Keratinocyte (primary cell): Measurements from ENCODE around the gene DPP9. TPM values are rescaled to one million over a fixed set of nuclear protein-coding genes. Genes with fewer than 3 reads are reported as not detected.

ENCODE experiments used
- DNase-seq: peaks from one replicate; pipeline ENCODE4 v3.0.0-alpha.2; 2011; ENCODE audit warnings: low read depth, missing footprints, low spot score
- FAIRE-seq: peaks from 2 replicates; lab custom pipeline; 2011; peaks lifted over from hg19 to GRCh38; lab: Jason Lieb, UNC
- H2AFZ ChIP-seq: 2 replicates; pipeline ENCODE4 v1.6.0; 2012; ENCODE audit warnings: low read length, control low read depth, inconsistent platforms; ENCODE audit not compliant: control insufficient read depth
- H3K27ac ChIP-seq: 2 replicates; pipeline ENCODE4 v1.5.1; 2011; ENCODE audit warnings: low read length; ENCODE audit not compliant: control insufficient read depth, insufficient read depth
- H3K27me3 ChIP-seq: 3 replicates; pipeline ENCODE4 v1.6.0; 2011; ENCODE audit warnings: low read length; ENCODE audit not compliant: control insufficient read depth, insufficient read depth; ENCODE audit errors: extremely low read depth
- H3K36me3 ChIP-seq, 2 experiments: 2 replicates in 1 of 2; 3 replicates in 1 of 2; pipeline ENCODE4 v1.5.1; 2011; ENCODE audit warnings: low read length in 2 of 2, mild to moderate bottlenecking in 1 of 2; ENCODE audit not compliant: control insufficient read depth in 2 of 2, insufficient read depth in 2 of 2; ENCODE audit errors: extremely low read depth in 1 of 2
- H3K4me1 ChIP-seq: 3 replicates; pipeline ENCODE4 v1.5.1; 2011; ENCODE audit warnings: low read length; ENCODE audit not compliant: control insufficient read depth, insufficient read depth; ENCODE audit errors: extremely low read depth
- H3K4me2 ChIP-seq: 3 replicates; pipeline ENCODE4 v1.6.0; 2011; ENCODE audit warnings: low read depth, low read length; ENCODE audit not compliant: control insufficient read depth, insufficient read depth; ENCODE audit errors: extremely low read depth
- H3K4me3 ChIP-seq, 3 experiments: fragments of 200-600 bp in 1 of 3; sonication (generic) in 1 of 3; 2 replicates in 2 of 3; 3 replicates in 1 of 3; pipeline ENCODE4 v1.5.1; 2011 to 2016; ENCODE audit warnings: low read length in 3 of 3, mild to moderate bottlenecking in 3 of 3, control low read depth in 2 of 3, inconsistent platforms in 1 of 3, low read depth in 1 of 3, mixed read lengths in 1 of 3, mixed run types in 1 of 3, moderate library complexity in 1 of 3; ENCODE audit not compliant: control insufficient read depth in 2 of 3, insufficient read depth in 2 of 3; ENCODE audit errors: extremely low read depth in 1 of 3
- H3K79me2 ChIP-seq: 2 replicates; pipeline ENCODE4 v1.6.0; 2012; ENCODE audit warnings: low read length; ENCODE audit not compliant: control insufficient read depth, insufficient read depth
- H3K9ac ChIP-seq: 3 replicates; pipeline ENCODE4 v1.6.0; 2011; ENCODE audit warnings: low read length; ENCODE audit not compliant: control insufficient read depth, insufficient read depth; ENCODE audit errors: extremely low read depth
- H3K9me1 ChIP-seq: 3 replicates; pipeline ENCODE4 v1.6.0; 2011; ENCODE audit warnings: low read length; ENCODE audit not compliant: control insufficient read depth, insufficient read depth; ENCODE audit errors: extremely low read depth
- H3K9me3 ChIP-seq: 2 replicates; pipeline ENCODE4 v1.5.1; 2012; ENCODE audit warnings: low read depth, low read length; ENCODE audit not compliant: control insufficient read depth
- H4K20me1 ChIP-seq: 3 replicates; pipeline ENCODE4 v1.6.0; 2011; ENCODE audit warnings: low read length; ENCODE audit not compliant: control insufficient read depth, insufficient read depth; ENCODE audit errors: extremely low read depth
- CTCF ChIP-seq, 3 experiments: IDR thresholded peaks in 1 of 3; conservative IDR thresholded peaks in 1 of 3; optimal IDR thresholded peaks in 1 of 3; 2 replicates in 2 of 3; 3 replicates in 1 of 3; pipeline versions ENCODE3 to v1.5.1; 2011; ENCODE audit warnings: low read length in 3 of 3, mild to moderate bottlenecking in 3 of 3, moderate library complexity in 2 of 3, control low read depth in 1 of 3, inconsistent platforms in 1 of 3; ENCODE audit not compliant: insufficient read depth in 2 of 3; ENCODE audit errors: extremely low read depth in 1 of 3
- EZH2 ChIP-seq: IDR thresholded peaks from one replicate; pipeline ENCODE4 v1.6.1; 2012; ENCODE audit warnings: inconsistent platforms, mild to moderate bottlenecking, low read length, moderate library complexity
- dilution Hi-C: fragments of 300-500 bp; cut with MboI; formaldehyde crosslinking; loops from one replicate; pipeline ENCODE4 v1.7.0; 2020; ENCODE audit warnings: low sequenced_read_pairs; ENCODE audit not compliant: extremely low pct_ligation_motif_present
- polyA plus RNA-seq, 5 experiments: library from polyadenylated mRNA; depleted of rRNA in 3 of 5; stranded (reverse) in 3 of 5; stranded (forward) in 1 of 5; unstranded in 1 of 5; fragments of >200 nt; gene quantifications; 1 replicate in 1 of 5; 2 replicates in 3 of 5; 3 replicates in 1 of 5; pipeline versions ENCODE4 v1.2.1 to v1.2.3, GENCODE V29; 2011 to 2012; ENCODE audit warnings: missing spikeins in 2 of 5, low read depth in 1 of 5, low replicate concordance in 1 of 5

Gene DPP9
- polyA plus RNA-seq, 1 donor (not counting 4 experiments of a cell fraction or from before 2014, with no cell fraction given): 19.2 TPM

GRCh38 chr19:4657835-4658234, 65.8 kb downstream of the DPP9 start:
- Histone ChIP-seq H3K9me1 (no peaks in the 10 kb centered on the region), H3K9ac (no peak overlapping the region), H3K4me3 (no peak overlapping the region), H3K4me2 (no peak overlapping the region), H2AFZ (no peak overlapping the region), H3K27ac (no peak overlapping the region), H3K36me3 (peaks cover 35 to 52% of the 10 kb centered on the region in 2 experiments), H4K20me1 (no peaks in the 10 kb centered on the region), H3K79me2 (no peaks in the 10 kb centered on the region), H3K27me3 (no peaks in the 10 kb centered on the region), H3K4me1 (no peaks in the 10 kb centered on the region), H3K9me3 (no peaks in the 10 kb centered on the region)
- DNase-seq: no peak
- no peak for TF ChIP-seq CTCF (optimal IDR thresholded peaks at IDR 0.05 in 1 of 3, IDR thresholded peaks at IDR 0.05 in 1 of 3, conservative IDR thresholded peaks at IDR 0.05 in 1 of 3; ENCODE audit: extremely low read depth in 1 of 3, insufficient read depth in 2 of 3, low read length in 3 of 3)
- TF ChIP-seq EZH2: no peak
- dilution Hi-C loops: no loop called here
- FAIRE-seq: no peak

- Histone ChIP-seq H3K4me1 (no peaks in the 10 kb centered on the region), H3K9me3 (no peaks in the 10 kb centered on the region), H3K9me1 (no peaks in the 10 kb centered on the region), H3K9ac (no peak overlapping the region), H3K27me3 (no peaks in the 10 kb centered on the region), H3K79me2 (no peaks in the 10 kb centered on the region), H4K20me1 (no peaks in the 10 kb centered on the region), H3K36me3 (peaks cover 32 to 56% of the 10 kb centered on the region in 2 experiments), H2AFZ (no peak overlapping the region), H3K4me3 (no peak overlapping the region), H3K27ac (no peak overlapping the region), H3K4me2 (no peak overlapping the region)
- dilution Hi-C loops: no loop called here
- DNase-seq: no peak
- FAIRE-seq: no peak
- TF ChIP-seq EZH2 (no peak), CTCF (optimal IDR thresholded peaks at IDR 0.05 in 1 of 3, IDR thresholded peaks at IDR 0.05 in 1 of 3, conservative IDR thresholded peaks at IDR 0.05 in 1 of 3; ENCODE audit: extremely low read depth in 1 of 3, insufficient read depth in 2 of 3, low read length in 3 of 3) (no peak)
These were observed 66.4 kb downstream of the DPP9 start for GRCh38 chr19:4657262-4657661.
